Activated T-helper 1 cell treated with anti-CD3 and anti-CD28 coated beads, Interleukin-12 subunit alpha, Interleukin-12 subunit beta, Interleukin-2, Interleukin-4 antibody, amounts not matched to agents 30 ng/mL and 10 ng/mL and 1 ng/mL, durations not matched to agents 14 hours and 24 hours and 36 hours (primary cell): ENCODE results near the gene TMEM179. TPM values are rescaled to one million over a fixed set of nuclear protein-coding genes. Genes with fewer than 3 reads are reported as not detected.

Experiments
- DNase-seq: peaks from one replicate; pipeline ENCODE4 v3.0.0; 2021; ENCODE audit warnings: low spot score
- H3K27ac Mint-ChIP-seq: one replicate; pipeline ENCODE4 v1.8.0; 2021; ENCODE audit warnings: mild to moderate bottlenecking, mixed read lengths
- H3K27me3 Mint-ChIP-seq: one replicate; pipeline ENCODE4 v1.8.0; 2022; ENCODE audit warnings: mild to moderate bottlenecking, moderate library complexity, mixed read lengths; ENCODE audit not compliant: insufficient read depth
- H3K36me3 Mint-ChIP-seq: one replicate; pipeline ENCODE4 v1.8.0; 2021; ENCODE audit warnings: low read depth, mixed read lengths
- H3K4me1 Mint-ChIP-seq: one replicate; pipeline ENCODE4 v1.8.0; 2021; ENCODE audit warnings: low read depth, mixed read lengths
- H3K4me3 Mint-ChIP-seq: one replicate; pipeline ENCODE4 v1.8.0; 2021; ENCODE audit warnings: mild to moderate bottlenecking, moderate library complexity, mixed read lengths
- H3K9me3 Mint-ChIP-seq: one replicate; pipeline ENCODE4 v1.8.0; 2021; ENCODE audit warnings: mixed read lengths
- intact Hi-C: fragments of 100-400 bp; cut with micrococcal nuclease; formaldehyde crosslinking; loops from one replicate; pipeline ENCODE4 v1.15.1; 2024
- total RNA-seq: library from RNA; stranded (reverse); gene quantifications from 2 replicates; pipeline ENCODE4 v1.2.3, GENCODE V29; 2022

TMEM179 gene
- total RNA-seq, 1 donor from 2014 or later = 0.36 TPM

- H3K36me3 Mint-ChIP-seq = no peaks in the 10 kb centered on the region
- intact Hi-C loops = no loop called here
Observed at GRCh38 chr14:104634886-104635570, 30.5 kb upstream of the TMEM179 start.

GRCh38 chr14:104634138-104634760 lies 29.7 kb upstream of the TMEM179 start:
- Mint-ChIP-seq H3K4me1 (no peaks in the 10 kb centered on the region), H3K27me3 (peaks cover 5% of the 10 kb centered on the region), H3K36me3 (no peaks in the 10 kb centered on the region), H3K27ac (no peak overlapping the region), H3K4me3 (no peak overlapping the region), H3K9me3 (peaks cover under 1% of the 10 kb centered on the region)
- intact Hi-C loops = no loop called here
- DNase-seq = no peak

More at GRCh38 chr14:104634886-104635570, 30.5 kb upstream of the TMEM179 start:
- Mint-ChIP-seq H3K9me3 (no peaks in the 10 kb centered on the region), H3K27ac (no peak overlapping the region), H3K4me3 (no peak overlapping the region), H3K4me1 (no peaks in the 10 kb centered on the region), H3K27me3 (peaks cover 5% of the 10 kb centered on the region)
- DNase-seq = no peak

- peaks cover 5% of the 10 kb centered on the region for H3K9me3 Mint-ChIP-seq
- H3K27ac Mint-ChIP-seq = no peak overlapping the region
- no peak for DNase-seq
- peaks cover 8% of the 10 kb centered on the region for H3K27me3 Mint-ChIP-seq
- H3K4me3 Mint-ChIP-seq = no peak overlapping the region
- no peaks in the 10 kb centered on the region for H3K4me1 Mint-ChIP-seq
- H3K36me3 Mint-ChIP-seq = no peaks in the 10 kb centered on the region
- intact Hi-C loops = no loop called here
Observed at GRCh38 chr14:104633276-104634137, 28.9 kb upstream of the TMEM179 start.

- no peaks in the 10 kb centered on the region for H3K4me1 Mint-ChIP-seq
- no peaks in the 10 kb centered on the region for H3K36me3 Mint-ChIP-seq
- no peak overlapping the region for H3K27ac Mint-ChIP-seq
- intact Hi-C loops = no loop called here
- peaks cover 8% of the 10 kb centered on the region for H3K9me3 Mint-ChIP-seq
- DNase-seq = no peak
- H3K4me3 Mint-ChIP-seq = no peak overlapping the region
- peaks cover 6% of the 10 kb centered on the region for H3K27me3 Mint-ChIP-seq
Observed at GRCh38 chr14:104632781-104633180, 28.2 kb upstream of the TMEM179 start.

GRCh38 chr14:104624939-104625338 lies 20.4 kb upstream of the TMEM179 start:
- DNase-seq = no peak
- Mint-ChIP-seq H3K4me1 (no peaks in the 10 kb centered on the region), H3K4me3 (no peak overlapping the region), H3K36me3 (no peaks in the 10 kb centered on the region), H3K9me3 (peaks cover 22% of the 10 kb centered on the region), H3K27me3 (peaks cover 10% of the 10 kb centered on the region), H3K27ac (no peak overlapping the region)
- intact Hi-C loops = no loop called here

GRCh38 chr14:104614126-104614812 lies 9.7 kb upstream of the TMEM179 start:
- Mint-ChIP-seq H3K27me3 (peaks cover 12% of the 10 kb centered on the region), H3K36me3 (no peaks in the 10 kb centered on the region), H3K27ac (no peak overlapping the region), H3K9me3 (no peaks in the 10 kb centered on the region), H3K4me3 (no peak overlapping the region), H3K4me1 (no peaks in the 10 kb centered on the region)
- DNase-seq = no peak
- intact Hi-C loops = no loop called here

- H3K9me3 Mint-ChIP-seq = no peaks in the 10 kb centered on the region
- H3K27me3 Mint-ChIP-seq = peaks cover 6% of the 10 kb centered on the region
- no peak overlapping the region for H3K27ac Mint-ChIP-seq
- no peaks in the 10 kb centered on the region for H3K36me3 Mint-ChIP-seq
- DNase-seq = no peak
- no peaks in the 10 kb centered on the region for H3K4me1 Mint-ChIP-seq
- intact Hi-C loops = no loop called here
- no peak overlapping the region for H3K4me3 Mint-ChIP-seq
Observed at GRCh38 chr14:104611881-104612280, 7.3 kb upstream of the TMEM179 start.

GRCh38 chr14:104610749-104611310 lies 6.3 kb upstream of the TMEM179 start:
- no peak for DNase-seq
- intact Hi-C loops = no loop called here
- Mint-ChIP-seq H3K4me1 (no peaks in the 10 kb centered on the region), H3K9me3 (no peaks in the 10 kb centered on the region), H3K4me3 (no peak overlapping the region), H3K27me3 (peaks cover 12% of the 10 kb centered on the region), H3K27ac (no peak overlapping the region), H3K36me3 (no peaks in the 10 kb centered on the region)

GRCh38 chr14:104609666-104610065 lies 5.1 kb upstream of the TMEM179 start:
- H3K27me3 Mint-ChIP-seq = peaks cover 23% of the 10 kb centered on the region
- no peaks in the 10 kb centered on the region for H3K9me3 Mint-ChIP-seq
- no peak for DNase-seq
- no peaks in the 10 kb centered on the region for H3K36me3 Mint-ChIP-seq
- intact Hi-C loops = no loop called here
- H3K4me1 Mint-ChIP-seq = no peaks in the 10 kb centered on the region
- no peak overlapping the region for H3K4me3 Mint-ChIP-seq
- H3K27ac Mint-ChIP-seq = no peak overlapping the region

GRCh38 chr14:104603711-104604401 lies 716 bp downstream of the TMEM179 start:
- Mint-ChIP-seq H3K4me3 (no peak overlapping the region), H3K27ac (no peak overlapping the region), H3K4me1 (no peaks in the 10 kb centered on the region)

GRCh38 chr14:104602933-104603325 lies 1.6 kb downstream of the TMEM179 start:
- DNase-seq = no peak
- H3K36me3 Mint-ChIP-seq = no peaks in the 10 kb centered on the region
- H3K27me3 Mint-ChIP-seq = peaks cover 30% of the 10 kb centered on the region
- no peaks in the 10 kb centered on the region for H3K9me3 Mint-ChIP-seq
- no peak overlapping the region for H3K4me3 Mint-ChIP-seq
- no peak overlapping the region for H3K27ac Mint-ChIP-seq
- intact Hi-C loops = no loop called here
- H3K4me1 Mint-ChIP-seq = no peaks in the 10 kb centered on the region

More at GRCh38 chr14:104603711-104604401, 716 bp downstream of the TMEM179 start:
- Mint-ChIP-seq H3K9me3 (no peaks in the 10 kb centered on the region), H3K36me3 (no peaks in the 10 kb centered on the region), H3K27me3 (peaks cover 32% of the 10 kb centered on the region)
- intact Hi-C loops = no loop called here
- DNase-seq = no peak

GRCh38 chr14:104602315-104602932 lies 2.1 kb downstream of the TMEM179 start:
- intact Hi-C loops = no loop called here
- H3K9me3 Mint-ChIP-seq = no peaks in the 10 kb centered on the region
- H3K4me1 Mint-ChIP-seq = no peaks in the 10 kb centered on the region
- no peak for DNase-seq
- H3K27me3 Mint-ChIP-seq = peaks cover 30% of the 10 kb centered on the region
- H3K27ac Mint-ChIP-seq = no peak overlapping the region
- H3K4me3 Mint-ChIP-seq = no peak overlapping the region
- no peaks in the 10 kb centered on the region for H3K36me3 Mint-ChIP-seq
